CD4-positive, alpha-beta T cell (primary cell): ENCODE data around the gene LRGUK. TPM values are rescaled to one million over a fixed set of nuclear protein-coding genes. Genes with fewer than 3 reads are reported as not detected.
"Not testable (repeated sequence)": the region's sequence is repeated elsewhere in the genome, so short reads cannot be mapped to it uniquely, and the experiment has no call there.

Experiments used
- ATAC-seq: fragments of 200-7000 bp; cut with Tn5 transposase; one replicate; pipeline ENCODE4 v1.10.0; 2022; ENCODE audit warnings: mild to moderate bottlenecking; ENCODE audit not compliant: poor library complexity
- CTCF ChIA-PET: fragments of 350-600 bp; sonication (Branson Sonifier 250); formaldehyde crosslinking; loops from one replicate; lab custom pipeline; 2021; ENCODE audit warnings: antibody characterized with exemption, inconsistent platforms; lab: Charles Lee
- POLR2A ChIA-PET: fragments of 350-600 bp; sonication (Branson Sonifier 250); formaldehyde crosslinking; loops from one replicate; lab custom pipeline; 2021; ENCODE audit warnings: antibody characterized with exemption, inconsistent platforms; lab: Charles Lee
- DNase-seq, 14 experiments: peaks; one replicate each; pipeline ENCODE4 v3.0.0-alpha.2; 2013 to 2020; ENCODE audit warnings: mixed read lengths in 2 of 14
- H3K27ac ChIP-seq, 2 donors: one replicate each; pipeline versions ENCODE4 v1.5.1 to v1.7.0; 2013; ENCODE audit warnings: low read length in 2 of 2, low read depth in 1 of 2, mild to moderate bottlenecking in 1 of 2
- H3K27me3 ChIP-seq, 2 experiments: 1 replicate in 1 of 2; 2 replicates in 1 of 2; pipeline versions ENCODE4 v1.6.1 to v1.7.0; 2013; ENCODE audit warnings: low read length in 2 of 2, control low read depth in 1 of 2, mild to moderate bottlenecking in 1 of 2, moderate library complexity in 1 of 2; ENCODE audit not compliant: insufficient read depth in 2 of 2, control insufficient read depth in 1 of 2
- H3K36me3 ChIP-seq: one replicate; pipeline ENCODE4 v1.6.1; 2013; ENCODE audit warnings: low read length, control low read depth; ENCODE audit not compliant: insufficient read depth
- H3K4me1 ChIP-seq: one replicate; pipeline ENCODE4 v1.6.1; 2013; ENCODE audit warnings: low read length, control low read depth; ENCODE audit not compliant: insufficient read depth
- H3K4me3 ChIP-seq: one replicate; pipeline ENCODE4 v1.5.1; 2013; ENCODE audit warnings: mild to moderate bottlenecking, low read length, moderate library complexity
- H3K9me3 ChIP-seq, 2 experiments: 1 replicate in 1 of 2; 2 replicates in 1 of 2; pipeline versions ENCODE4 v1.6.1 to v1.7.0; 2013; ENCODE audit warnings: low read length in 2 of 2, mild to moderate bottlenecking in 2 of 2, control low read depth in 1 of 2, moderate library complexity in 1 of 2; ENCODE audit not compliant: control insufficient read depth in 1 of 2, insufficient read depth in 1 of 2
- H3K27ac Mint-ChIP-seq: one replicate; pipeline ENCODE4 v1.8.0; 2020; ENCODE audit warnings: mixed read lengths
- H3K27me3 Mint-ChIP-seq: one replicate; pipeline ENCODE4 v1.8.0; 2021; ENCODE audit warnings: mixed read lengths
- H3K36me3 Mint-ChIP-seq: one replicate; pipeline ENCODE4 v1.8.0; 2021; ENCODE audit warnings: low read depth, mixed read lengths
- H3K4me1 Mint-ChIP-seq: one replicate; pipeline ENCODE4 v1.8.0; 2021; ENCODE audit warnings: low read depth, mixed read lengths
- H3K4me3 Mint-ChIP-seq: one replicate; pipeline ENCODE4 v1.8.0; 2020; ENCODE audit warnings: mild to moderate bottlenecking, mixed read lengths
- H3K9me3 Mint-ChIP-seq: one replicate; pipeline ENCODE4 v1.8.0; 2020; ENCODE audit warnings: mixed read lengths
- intact Hi-C, 2 experiments: fragments of 100-400 bp; cut with DNase I in 1 of 2; cut with micrococcal nuclease in 1 of 2; formaldehyde crosslinking; loops; one replicate each; pipeline versions ENCODE4 v1.15.1 to v1.9.0; 2023 to 2025; cut with DNase I, micrococcal nuclease
- polyA plus RNA-seq, 2 donors: library from polyadenylated mRNA; unstranded; fragments of 120-200 nt; gene quantifications; one replicate each; pipeline ENCODE4 v1.2.1, GENCODE V29; 2013
- total RNA-seq, 174 experiments: library from RNA in 2 of 174; stranded (reverse) in 2 of 174; gene quantifications; one replicate each; pipeline ENCODE4 v1.2.3 and lab custom pipeline; 2021 to 2026
- TF ChIP-seq, protein P1 (sequence below): fragments of 200-600 bp; IDR thresholded peaks from one replicate; pipeline ENCODE4 v1.8.0; 2022; ENCODE audit warnings: antibody characterized with exemption, mild to moderate bottlenecking

LRGUK gene, protein sequence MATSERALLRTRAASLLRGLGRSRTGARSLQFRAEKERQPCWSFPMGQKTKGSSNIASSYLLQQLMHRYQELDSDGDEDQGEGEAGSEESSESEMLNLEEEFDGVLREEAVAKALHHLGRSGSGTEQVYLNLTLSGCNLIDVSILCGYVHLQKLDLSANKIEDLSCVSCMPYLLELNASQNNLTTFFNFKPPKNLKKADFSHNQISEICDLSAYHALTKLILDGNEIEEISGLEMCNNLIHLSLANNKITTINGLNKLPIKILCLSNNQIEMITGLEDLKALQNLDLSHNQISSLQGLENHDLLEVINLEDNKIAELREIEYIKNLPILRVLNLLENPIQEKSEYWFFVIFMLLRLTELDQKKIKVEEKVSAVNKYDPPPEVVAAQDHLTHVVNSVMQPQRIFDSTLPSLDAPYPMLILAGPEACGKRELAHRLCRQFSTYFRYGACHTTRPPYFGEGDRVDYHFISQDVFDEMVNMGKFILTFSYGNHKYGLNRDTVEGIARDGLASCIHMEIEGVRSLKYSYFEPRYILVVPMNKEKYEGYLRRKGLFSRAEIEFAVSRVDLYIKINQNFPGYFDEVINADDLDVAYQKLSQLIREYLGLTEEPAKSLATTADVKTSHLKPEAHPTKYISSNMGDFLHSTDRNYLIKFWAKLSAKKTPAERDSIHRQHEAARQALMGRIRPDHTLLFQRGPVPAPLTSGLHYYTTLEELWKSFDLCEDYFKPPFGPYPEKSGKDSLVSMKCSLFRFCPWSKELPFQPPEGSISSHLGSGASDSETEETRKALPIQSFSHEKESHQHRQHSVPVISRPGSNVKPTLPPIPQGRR
- under 1 TPM; 0.20 to 0.27 TPM for total RNA-seq
- polyA plus RNA-seq (2013, experiment 1 of 2): 0.37 TPM
- 0.38 TPM for polyA plus RNA-seq (2013, experiment 2 of 2)
- 0 to 2.0 (median 0.44) reads per million in 172 experiments for total RNA-seq (lab: John Stamatoyannopoulos, UW)

DNA sequence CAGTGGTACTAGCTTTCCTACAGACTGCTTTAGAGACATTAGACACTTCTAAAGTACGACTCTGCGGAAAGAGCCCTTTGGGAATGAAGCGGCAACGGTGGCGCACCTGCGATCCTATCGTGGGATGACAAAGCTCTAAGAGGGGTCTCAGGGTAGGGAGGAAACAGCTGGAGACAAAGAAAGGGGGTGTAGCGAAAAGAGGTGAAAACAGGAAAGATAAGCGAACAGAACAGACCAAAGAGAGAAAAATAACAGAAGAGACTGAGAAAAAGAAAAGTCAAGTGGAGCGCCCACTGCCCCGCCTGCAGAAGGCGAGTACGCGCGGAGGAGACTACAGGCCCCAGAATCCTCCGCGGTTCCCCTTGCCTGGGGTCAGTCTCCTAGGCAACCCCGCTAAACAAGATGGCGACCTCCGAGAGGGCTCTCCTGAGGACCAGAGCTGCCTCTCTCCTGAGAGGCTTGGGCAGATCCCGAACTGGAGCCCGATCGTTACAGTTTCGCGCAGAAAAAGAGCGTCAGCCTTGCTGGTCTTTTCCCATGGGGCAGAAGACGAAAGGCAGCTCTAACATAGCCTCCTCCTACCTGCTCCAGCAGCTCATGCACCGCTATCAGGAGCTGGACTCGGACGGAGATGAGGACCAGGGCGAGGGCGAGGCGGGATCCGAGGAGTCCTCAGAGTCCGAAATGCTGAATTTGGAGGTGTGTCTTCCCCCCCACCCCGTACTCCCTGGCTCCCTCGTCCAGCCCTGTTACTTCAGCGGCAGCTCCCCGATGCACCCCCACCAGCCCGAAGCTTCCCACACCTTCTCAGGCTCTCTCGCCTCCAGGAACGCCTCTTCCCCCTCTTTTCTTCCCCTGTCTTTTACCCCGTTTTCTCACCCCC, at the start of gene LRGUK:
Gene LRGUK, plus strand, starts transcription at position 375 of the 883 bp plus-strand sequence. Its CDS starts 28 bp downstream, at position 403.
- Mint-ChIP-seq H3K27ac (no peak within 1 kb of the TSS), H3K9me3 (no peaks in the 10 kb centered on the region), H3K36me3 (no peaks in the 10 kb centered on the region), H3K27me3 (peaks cover 35% of the 10 kb centered on the region), H3K4me3 (peak within 1 kb of the TSS; percentile 91), H3K4me1 (peaks cover 21% of the 10 kb centered on the region)
- no peak within 1 kb of the TSS for H3K27ac ChIP-seq
- DNase-seq (peak; percentile 55 to 90 (median 72)), ATAC-seq (peak; percentile 100)
- TF ChIP-seq, protein P1, sequence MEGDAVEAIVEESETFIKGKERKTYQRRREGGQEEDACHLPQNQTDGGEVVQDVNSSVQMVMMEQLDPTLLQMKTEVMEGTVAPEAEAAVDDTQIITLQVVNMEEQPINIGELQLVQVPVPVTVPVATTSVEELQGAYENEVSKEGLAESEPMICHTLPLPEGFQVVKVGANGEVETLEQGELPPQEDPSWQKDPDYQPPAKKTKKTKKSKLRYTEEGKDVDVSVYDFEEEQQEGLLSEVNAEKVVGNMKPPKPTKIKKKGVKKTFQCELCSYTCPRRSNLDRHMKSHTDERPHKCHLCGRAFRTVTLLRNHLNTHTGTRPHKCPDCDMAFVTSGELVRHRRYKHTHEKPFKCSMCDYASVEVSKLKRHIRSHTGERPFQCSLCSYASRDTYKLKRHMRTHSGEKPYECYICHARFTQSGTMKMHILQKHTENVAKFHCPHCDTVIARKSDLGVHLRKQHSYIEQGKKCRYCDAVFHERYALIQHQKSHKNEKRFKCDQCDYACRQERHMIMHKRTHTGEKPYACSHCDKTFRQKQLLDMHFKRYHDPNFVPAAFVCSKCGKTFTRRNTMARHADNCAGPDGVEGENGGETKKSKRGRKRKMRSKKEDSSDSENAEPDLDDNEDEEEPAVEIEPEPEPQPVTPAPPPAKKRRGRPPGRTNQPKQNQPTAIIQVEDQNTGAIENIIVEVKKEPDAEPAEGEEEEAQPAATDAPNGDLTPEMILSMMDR: no peak
- no peaks in the 10 kb centered on the region for H3K27me3 ChIP-seq
- H3K36me3 ChIP-seq: no peaks in the 10 kb centered on the region
- peak within 1 kb of the TSS; percentile 72 for H3K4me3 ChIP-seq
- ChIA-PET CTCF (interaction anchor here (1.0 to 1.7 kb wide), 2 partner anchors 14 to 190 kb away, joined by 6 to 7 read pairs; partner anchors contain the start of gene SLC35B4), POLR2A (interaction anchor here (1.3 to 1.6 kb wide), 2 partner anchors 190 to 1045 kb away, joined by 4 to 8 read pairs; partner anchors contain the start of genes CHCHD3 and SLC35B4)
- no peaks in the 10 kb centered on the region for H3K9me3 ChIP-seq
- intact Hi-C loops: loop anchor here (1.0 to 10.0 kb wide), 7 partner anchors 189 to 1850 kb away; partner anchors contain the start of genes SLC35B4 (in 2 of the 2), CHCHD3 (in 1 of the 2) and MTPN (in 1 of the 2)
- peaks cover 12% of the 10 kb centered on the region for H3K4me1 ChIP-seq

DNA sequence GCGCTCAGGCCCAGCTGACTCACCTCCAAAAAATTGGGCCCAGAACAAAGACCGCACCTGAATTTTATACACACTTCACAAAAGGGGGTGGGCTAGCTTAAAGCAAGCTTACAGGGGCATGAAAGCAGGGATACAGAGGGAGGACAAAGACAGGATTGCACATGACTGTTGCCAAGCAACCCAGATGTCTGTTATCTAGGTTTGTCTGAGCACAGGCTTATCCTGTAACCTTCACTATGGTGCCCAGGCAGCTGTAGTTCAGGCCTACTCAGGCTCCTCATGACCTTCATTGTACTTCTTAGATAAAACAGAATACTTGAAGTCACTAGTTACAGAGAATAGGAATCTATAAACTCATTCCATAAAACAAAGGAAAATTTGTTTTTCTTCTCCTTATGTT, 49.6 kb upstream of the LRGUK start:
- H3K36me3 Mint-ChIP-seq: peaks cover 23% of the 10 kb centered on the region
- H3K4me1 ChIP-seq, H3K27ac Mint-ChIP-seq, intact Hi-C loops, H3K27me3 Mint-ChIP-seq, H3K36me3 ChIP-seq, H3K9me3 Mint-ChIP-seq, ATAC-seq, H3K27ac ChIP-seq, H3K4me3 Mint-ChIP-seq, H3K27me3 ChIP-seq, H3K9me3 ChIP-seq, H3K4me1 Mint-ChIP-seq, CTCF ChIA-PET, H3K4me3 ChIP-seq, DNase-seq: not testable (repeated sequence)
- POLR2A ChIA-PET: interaction anchor here (0.6 kb wide), 1 partner anchor 1368 kb away, joined by 3 read pairs; no protein-coding TSS in a partner anchor

DNA sequence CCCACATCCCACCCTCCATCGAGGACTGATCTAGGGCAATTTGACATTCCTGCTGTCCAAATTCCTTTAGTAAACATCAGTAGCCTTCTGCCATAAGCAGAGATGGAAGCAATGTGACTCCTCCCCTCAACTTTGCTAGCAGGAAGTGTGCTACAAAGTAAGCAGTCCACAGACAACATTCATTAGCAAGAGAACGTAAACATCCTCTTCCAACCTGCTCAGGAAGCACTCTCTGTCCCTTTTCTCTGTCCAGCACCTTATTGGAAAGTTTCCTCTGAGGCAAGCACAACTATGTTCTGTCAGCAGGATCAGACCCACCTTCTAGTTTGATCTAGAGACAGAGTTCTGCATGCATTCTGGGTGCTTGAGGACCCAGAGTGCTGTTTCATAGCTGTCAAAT, 48.1 kb upstream of the LRGUK start:
- H3K27me3 ChIP-seq: no peaks in the 10 kb centered on the region
- no peak overlapping the region for H3K4me3 Mint-ChIP-seq
- H3K27ac ChIP-seq: no peak overlapping the region
- H3K4me1 ChIP-seq: no peaks in the 10 kb centered on the region
- intact Hi-C loops: no loop called here
- H3K9me3 Mint-ChIP-seq: peaks cover 7% of the 10 kb centered on the region
- H3K4me1 Mint-ChIP-seq: no peaks in the 10 kb centered on the region
- H3K27ac Mint-ChIP-seq: no peak overlapping the region
- ChIA-PET POLR2A (no interaction called here), CTCF (no interaction called here)
- ATAC-seq (no peak), DNase-seq (no peak)
- no peaks in the 10 kb centered on the region for H3K27me3 Mint-ChIP-seq
- H3K4me3 ChIP-seq: no peak overlapping the region
- no peaks in the 10 kb centered on the region for H3K9me3 ChIP-seq
- H3K36me3 ChIP-seq: no peaks in the 10 kb centered on the region
- H3K36me3 Mint-ChIP-seq: peaks cover 14% of the 10 kb centered on the region
- TF ChIP-seq, protein P1: no peak
